GM12864 (cell line): ENCODE measurements around the gene KIAA1614.

Experiments used
- DNase-seq: peaks from one replicate; pipeline ENCODE4 v3.0.0-alpha.2; 2011; ENCODE audit warnings: low read depth
- H3K4me3 ChIP-seq: 2 replicates; pipeline ENCODE4 v1.5.1; 2011; ENCODE audit warnings: mild to moderate bottlenecking, low read depth, low read length, control low read depth
- CTCF ChIP-seq: IDR thresholded peaks from 2 replicates; pipeline ENCODE4 v1.5.1; 2011; ENCODE audit warnings: low read depth, mild to moderate bottlenecking, moderate library complexity, low read length, control low read depth, inconsistent platforms; ENCODE audit errors: missing control alignments

KIAA1614 gene

DNA sequence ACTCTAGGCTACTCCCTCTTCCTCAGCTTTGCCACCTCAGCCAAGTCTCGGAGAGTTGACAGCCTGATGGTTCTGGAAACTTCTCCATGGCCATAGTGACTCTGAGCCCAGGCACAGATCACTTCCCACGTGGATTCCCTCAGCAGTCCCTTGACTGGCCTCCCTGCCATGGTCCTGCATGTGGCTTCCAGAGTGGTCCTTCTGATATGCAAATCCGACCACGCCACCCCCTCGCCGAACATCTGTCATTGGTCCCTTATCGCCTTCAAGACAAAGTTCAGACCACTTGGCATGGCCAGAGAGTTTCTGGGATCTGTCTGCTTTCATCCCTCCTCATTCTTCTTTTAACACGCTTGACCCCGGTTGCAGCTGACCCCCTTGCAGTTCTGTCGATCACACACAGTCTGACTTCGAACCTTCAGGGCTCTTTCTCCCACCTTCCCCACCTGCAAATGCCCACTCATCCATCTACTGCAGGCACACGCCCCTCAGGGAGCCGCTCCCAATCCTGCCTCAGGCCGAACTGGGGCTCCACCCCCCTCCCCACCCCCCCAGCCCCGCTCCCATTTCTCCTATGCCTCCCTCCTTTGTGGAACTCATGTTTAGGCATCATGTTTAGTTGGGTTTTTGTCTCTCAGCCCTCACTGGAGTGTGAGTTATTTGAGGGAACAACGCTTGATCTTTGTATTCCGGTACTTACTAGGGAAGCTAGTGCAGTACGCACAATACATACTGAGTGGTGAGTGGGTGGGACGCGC lies 29.0 kb downstream of the KIAA1614 start:
- no peak for TF ChIP-seq CTCF
- no peak overlapping the region for H3K4me3 ChIP-seq
- DNase-seq = no peak

GRCh38 chr1:180945151-180945550 lies 32.5 kb downstream of the KIAA1614 start:
- no peak for DNase-seq
- TF ChIP-seq CTCF = no peak
- no peak overlapping the region for H3K4me3 ChIP-seq

DNA sequence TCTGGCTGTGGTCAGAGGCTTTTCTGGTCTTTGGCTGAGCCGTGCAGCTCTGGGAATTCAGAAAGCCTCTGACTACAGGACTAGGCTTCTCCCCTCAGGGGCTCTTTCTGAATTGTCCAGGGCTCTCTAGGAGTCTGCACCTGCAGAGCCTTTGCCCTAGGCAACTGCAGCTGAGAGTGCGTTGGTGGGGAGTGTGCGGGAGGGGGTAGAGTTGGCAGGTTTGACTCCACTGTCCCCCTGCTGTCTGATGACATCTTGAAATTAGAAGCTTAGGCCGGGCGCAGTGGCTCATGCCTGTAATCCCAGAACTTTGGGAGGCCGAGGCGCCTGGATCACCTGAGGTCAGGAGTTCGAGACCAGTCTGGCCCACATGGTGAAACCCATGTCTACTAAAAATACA lies 32.9 kb downstream of the KIAA1614 start:
- TF ChIP-seq CTCF = no peak
- DNase-seq = no peak
- no peak overlapping the region for H3K4me3 ChIP-seq

- no peak for DNase-seq
- no peak for TF ChIP-seq CTCF
- no peak overlapping the region for H3K4me3 ChIP-seq
These were observed 33.4 kb downstream of the KIAA1614 start for GRCh38 chr1:180946056-180946455.

- TF ChIP-seq CTCF = no peak
- H3K4me3 ChIP-seq = no peak overlapping the region
- no peak for DNase-seq
These were observed 34.1 kb downstream of the KIAA1614 start for GRCh38 chr1:180946541-180947498.

- no peak for DNase-seq
- no peak overlapping the region for H3K4me3 ChIP-seq
- no peak for TF ChIP-seq CTCF
These were observed 34.8 kb downstream of the KIAA1614 start for GRCh38 chr1:180947499-180947885.
